ENCODE measurements around the gene GDPD2. TPM values are rescaled to one million over a fixed set of nuclear protein-coding genes. Genes with fewer than 3 reads are reported as not detected.
A peak's percentile ranks its signal among the peaks of the same experiment; 100 is the strongest.

The GDPD2 gene
- total RNA-seq, 1 experiment from 2014 or later, result 0.44 TPM

- CTCF ChIA-PET, result no interaction called here
- Histone ChIP-seq H4K20me1 (ENCODE audit: insufficient read depth) (no peaks in the 10 kb centered on the region), H3K79me2 (ENCODE audit: low read depth) (peaks cover 31% of the 10 kb centered on the region; the same call in 1 of the 2 replicates), H2AFZ (no peak overlapping the region), H3K36me3 (ENCODE audit: low read depth) (0 out of 2 replicates have a peak, but pooled peaks cover 5% of the 10 kb centered on the region), H3K9me2 (ENCODE audit: insufficient read depth) (no peaks in the 10 kb centered on the region), H3K27me3 (ENCODE audit: insufficient read depth, low read depth) (no peaks in the 10 kb centered on the region), H3K4me1 (replicated peaks; ENCODE audit: insufficient read depth) (peaks cover 16% of the 10 kb centered on the region), H3F3A (ENCODE audit: insufficient read depth, low read depth) (no peaks in the 10 kb centered on the region), H3K9me3 (ENCODE audit: insufficient read depth, low read depth) (no peaks in the 10 kb centered on the region), H3K4me2 (no peak overlapping the region), H3K27ac (0 out of 2 replicates have a peak overlapping the region, but pooled peaks have one; percentile 6), H3K4me3 (no peak overlapping the region)
- POLR2A ChIA-PET (ENCODE audit: unreplicated experiment), result no interaction called here
- intact Hi-C loops (cut with micrococcal nuclease; ENCODE audit: unreplicated experiment), result no loop called here
- TF ChIP-seq EZH2 (IDR thresholded peaks at IDR 0.05; ENCODE audit: low read depth) (no peak), CTCF (conservative IDR thresholded peaks at IDR 0.05) (no peak)
- BruUV-seq (replicated peaks), result no TSS peak
- DNase-seq, result peak in 1 of 2 experiments; percentile 73
Observed at GRCh38 chrX:70470850-70471289, 47.8 kb downstream of the GDPD2 start.

GRCh38 chrX:70476166-70476933 is 53.2 kb downstream of the GDPD2 start:
- H4K20me1 ChIP-seq (ENCODE audit: insufficient read depth), result peaks cover 7% of the 10 kb centered on the region; the same call in 1 of the 2 replicates
- ChIA-PET POLR2A (ENCODE audit: unreplicated experiment) (interaction anchor here (0.6 kb wide), 1 partner anchor 20 kb away, joined by 5 read pairs; no protein-coding TSS in a partner anchor), CTCF (interaction anchor here (0.5 kb wide), 1 partner anchor 178 kb away, joined by 3 read pairs; no protein-coding TSS in a partner anchor)
- no TSS peak for BruUV-seq (replicated peaks)
- peaks cover 35% of the 10 kb centered on the region; the same call in 1 of the 2 replicates for H3F3A ChIP-seq (ENCODE audit: insufficient read depth, low read depth)
- peaks cover 56% of the 10 kb centered on the region for H3K4me1 ChIP-seq (replicated peaks; ENCODE audit: insufficient read depth)
- intact Hi-C loops (cut with micrococcal nuclease; ENCODE audit: unreplicated experiment), result no loop called here
- peak overlapping the region; percentile 70 for H3K4me2 ChIP-seq
- no peaks in the 10 kb centered on the region for H3K36me3 ChIP-seq (ENCODE audit: low read depth)
- DNase-seq, result no peak
- H3K9me3 ChIP-seq (ENCODE audit: insufficient read depth, low read depth), result no peaks in the 10 kb centered on the region
- no peaks in the 10 kb centered on the region for H3K9me2 ChIP-seq (ENCODE audit: insufficient read depth)
- TF ChIP-seq EZH2 (IDR thresholded peaks at IDR 0.05; ENCODE audit: low read depth) (no peak), CTCF (conservative IDR thresholded peaks at IDR 0.05) (no peak)
- peak overlapping the region; percentile 32; the same call in 1 of the 2 replicates for H3K4me3 ChIP-seq
- no peak overlapping the region for H2AFZ ChIP-seq
- H3K79me2 ChIP-seq (ENCODE audit: low read depth), result peaks cover 65% of the 10 kb centered on the region
- H3K27me3 ChIP-seq (ENCODE audit: insufficient read depth, low read depth), result no peaks in the 10 kb centered on the region
- peak overlapping the region; percentile 76 for H3K27ac ChIP-seq

GRCh38 chrX:70476934-70477733 is 54.0 kb downstream of the GDPD2 start:
- peak; percentile 55 to 79 for DNase-seq
- ChIA-PET CTCF (interaction anchor here (0.5 kb wide), 1 partner anchor 179 kb away, joined by 3 read pairs; no protein-coding TSS in a partner anchor), POLR2A (ENCODE audit: unreplicated experiment) (interaction anchor here (0.6 to 0.7 kb wide), 2 partner anchors 21 to 47 kb away, joined by 3 to 5 read pairs; no protein-coding TSS in a partner anchor)
- no peaks in the 10 kb centered on the region for H3K27me3 ChIP-seq (ENCODE audit: insufficient read depth, low read depth)
- H3K4me1 ChIP-seq (replicated peaks; ENCODE audit: insufficient read depth), result peaks cover 56% of the 10 kb centered on the region
- peak overlapping the region; percentile 32; the same call in 1 of the 2 replicates for H3K4me3 ChIP-seq
- peaks cover 35% of the 10 kb centered on the region; the same call in 1 of the 2 replicates for H3F3A ChIP-seq (ENCODE audit: insufficient read depth, low read depth)
- no peaks in the 10 kb centered on the region for H3K9me3 ChIP-seq (ENCODE audit: insufficient read depth, low read depth)
- H2AFZ ChIP-seq, result 0 out of 2 replicates have a peak overlapping the region, but pooled peaks have one; percentile 29
- no peaks in the 10 kb centered on the region for H3K36me3 ChIP-seq (ENCODE audit: low read depth)
- no peaks in the 10 kb centered on the region for H3K9me2 ChIP-seq (ENCODE audit: insufficient read depth)
- H3K27ac ChIP-seq, result peak overlapping the region; percentile 76
- peaks cover 65% of the 10 kb centered on the region for H3K79me2 ChIP-seq (ENCODE audit: low read depth)
- peak overlapping the region; percentile 70 for H3K4me2 ChIP-seq
- intact Hi-C loops (cut with micrococcal nuclease; ENCODE audit: unreplicated experiment), result no loop called here
- peaks cover 7% of the 10 kb centered on the region; the same call in 1 of the 2 replicates for H4K20me1 ChIP-seq (ENCODE audit: insufficient read depth)
- no TSS peak for BruUV-seq (replicated peaks)
- TF ChIP-seq CTCF (conservative IDR thresholded peaks at IDR 0.05) (no peak), EZH2 (IDR thresholded peaks at IDR 0.05; ENCODE audit: low read depth) (no peak)

Data from PC-9 (cell line).